GM12875 (cell line): ENCODE data around the gene LZTS3.
"Not testable (repeated sequence)": the region's sequence is repeated elsewhere in the genome, so short reads cannot be mapped to it uniquely, and the experiment has no call there.

ENCODE experiments used
- H3K4me3 ChIP-seq: one replicate; pipeline ENCODE4 v1.5.1; 2011; ENCODE audit warnings: low read depth, low read length, control low read depth
- CTCF ChIP-seq: IDR thresholded peaks from 2 replicates; pipeline ENCODE4 v1.5.1; 2011; ENCODE audit warnings: low read depth, mild to moderate bottlenecking, control low read depth, inconsistent platforms, low read length, moderate library complexity, borderline replicate concordance; ENCODE audit not compliant: insufficient read depth

Gene LZTS3

DNA sequence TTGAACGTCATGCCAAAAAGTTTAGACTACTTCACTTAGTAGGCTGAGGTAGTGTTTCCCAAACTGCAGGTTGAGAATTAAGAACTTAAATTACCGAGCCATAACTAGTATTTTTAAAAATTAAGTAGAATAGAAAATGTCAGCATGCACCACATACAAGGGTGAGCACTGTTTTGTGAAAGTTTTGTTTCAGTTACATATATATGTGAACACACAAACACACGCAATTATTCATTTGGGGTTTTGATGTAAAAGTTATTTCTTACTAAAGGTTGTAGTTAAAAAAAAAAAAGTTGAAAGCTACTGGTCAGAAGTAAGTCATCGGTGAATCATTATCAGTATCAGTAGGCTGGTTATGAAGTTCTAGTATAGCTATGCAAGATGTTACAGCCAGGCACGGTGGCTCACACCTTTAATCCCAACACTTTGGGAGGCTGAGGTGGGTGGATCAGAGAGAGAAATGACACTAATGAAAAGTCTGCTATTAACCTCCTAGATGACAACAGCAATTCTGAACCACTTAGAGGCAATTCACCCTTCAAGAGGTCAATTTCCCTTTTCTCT, 37.8 kb downstream of the LZTS3 start:
- TF ChIP-seq CTCF, result no peak
- no peak overlapping the region for H3K4me3 ChIP-seq

- TF ChIP-seq CTCF, result no peak
- no peak overlapping the region for H3K4me3 ChIP-seq
Measured at GRCh38 chr20:3134151-3134550, 39.2 kb downstream of the LZTS3 start.

DNA sequence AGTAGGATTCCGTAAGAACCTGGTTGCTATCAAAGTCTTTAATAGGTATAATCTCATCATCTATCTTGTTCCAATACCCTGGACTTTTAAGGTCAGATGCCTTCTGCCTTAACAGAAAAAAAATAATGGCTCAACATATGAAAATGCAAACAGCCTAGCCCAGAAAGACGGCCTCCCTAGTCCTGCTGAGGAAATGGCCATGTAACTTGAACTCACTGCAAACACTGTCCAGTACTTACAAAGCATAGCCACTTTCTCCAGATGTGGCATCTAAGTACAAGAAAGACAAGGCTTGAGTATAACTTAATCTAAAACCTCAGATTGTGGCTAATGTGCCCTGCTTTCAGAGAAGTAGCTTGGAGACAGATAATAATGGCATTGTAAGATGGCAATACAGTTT, 40.2 kb downstream of the LZTS3 start:
- TF ChIP-seq CTCF, result no peak
- no peak overlapping the region for H3K4me3 ChIP-seq

DNA sequence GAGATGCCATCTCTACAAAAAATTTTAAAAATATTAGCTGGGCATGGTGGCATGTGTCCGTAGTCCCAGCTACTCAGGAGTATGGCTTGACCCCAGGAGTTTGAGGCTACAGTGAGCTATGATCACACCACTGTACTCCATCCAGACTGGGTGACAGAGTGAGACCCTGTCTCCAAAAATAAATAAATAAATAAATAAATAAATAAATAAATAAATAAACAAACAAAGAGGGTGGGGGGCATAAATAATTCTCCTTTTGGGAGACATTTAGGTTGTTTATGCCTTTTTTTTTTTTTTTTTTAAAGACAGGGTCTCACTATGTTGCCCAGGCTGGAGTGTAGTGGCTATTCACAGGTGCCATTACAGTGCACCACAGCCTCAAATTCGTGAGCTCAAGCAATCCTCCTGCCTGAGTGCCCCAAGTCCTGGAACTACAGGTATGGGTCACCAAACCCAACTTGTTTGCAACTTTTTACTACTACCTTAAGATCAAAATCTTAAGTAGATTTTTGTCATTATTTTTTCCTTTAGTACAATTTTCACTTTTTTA, 43.2 kb downstream of the LZTS3 start:
- no peak overlapping the region for H3K4me3 ChIP-seq
- no peak for TF ChIP-seq CTCF

- TF ChIP-seq CTCF, result no peak
- H3K4me3 ChIP-seq, result no peak overlapping the region
Measured at GRCh38 chr20:3129094-3129493, 44.3 kb downstream of the LZTS3 start.

DNA sequence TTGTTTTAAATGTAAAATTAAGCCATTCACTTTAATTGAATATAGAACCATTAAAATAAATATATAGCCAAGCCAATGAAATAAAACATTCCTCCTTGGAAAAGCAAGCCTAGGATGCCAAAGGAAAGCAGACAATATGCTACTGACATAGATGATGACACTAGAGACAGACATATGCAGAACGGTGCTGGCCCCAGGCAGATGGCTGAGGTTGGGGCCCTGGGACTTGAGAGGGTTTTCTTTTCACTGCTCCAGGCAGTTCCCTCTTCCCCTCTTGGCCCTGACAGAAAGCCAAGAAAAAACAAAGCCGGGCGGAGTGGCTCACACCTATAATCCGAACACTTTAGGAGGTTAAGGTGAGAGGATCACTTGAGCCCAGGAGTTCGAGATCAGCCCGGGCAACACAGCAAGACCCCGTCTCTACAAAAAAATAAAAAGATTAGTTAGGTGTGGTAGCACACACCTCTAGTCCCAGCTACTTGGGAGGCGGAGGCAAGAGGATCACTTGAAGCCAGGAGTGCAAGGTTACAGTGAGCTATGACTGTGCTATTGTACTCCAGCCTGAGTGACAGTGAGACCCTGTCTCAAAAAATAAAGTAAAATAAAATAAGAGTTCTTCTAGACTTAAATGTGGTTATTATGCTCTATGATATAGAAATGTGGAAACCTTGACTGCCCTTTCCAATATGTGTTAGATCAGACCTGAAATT, 44.9 kb downstream of the LZTS3 start:
- no peak overlapping the region for H3K4me3 ChIP-seq
- no peak for TF ChIP-seq CTCF

DNA sequence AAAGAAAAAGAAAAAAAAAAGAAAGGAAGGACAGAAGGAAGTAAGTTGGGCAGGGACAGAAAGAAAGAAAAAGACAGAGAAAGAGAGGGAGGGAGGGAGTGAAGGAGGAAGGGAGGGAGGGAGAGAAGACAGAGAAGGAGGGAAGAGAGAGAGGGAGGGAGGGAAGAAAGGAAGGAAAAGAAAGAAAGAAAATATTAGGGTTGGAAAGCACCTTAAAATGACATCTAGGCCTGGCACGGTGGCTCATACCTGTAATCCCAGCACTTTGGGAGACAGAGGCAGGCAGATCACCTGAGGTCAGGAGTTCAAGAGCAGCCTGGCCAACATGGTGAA, 46.9 kb downstream of the LZTS3 start:
- no peak overlapping the region for H3K4me3 ChIP-seq
- TF ChIP-seq CTCF, result no peak

GRCh38 chr20:3125776-3126526, 47.4 kb downstream of the LZTS3 start:
- H3K4me3 ChIP-seq, result not testable (repeated sequence)

DNA sequence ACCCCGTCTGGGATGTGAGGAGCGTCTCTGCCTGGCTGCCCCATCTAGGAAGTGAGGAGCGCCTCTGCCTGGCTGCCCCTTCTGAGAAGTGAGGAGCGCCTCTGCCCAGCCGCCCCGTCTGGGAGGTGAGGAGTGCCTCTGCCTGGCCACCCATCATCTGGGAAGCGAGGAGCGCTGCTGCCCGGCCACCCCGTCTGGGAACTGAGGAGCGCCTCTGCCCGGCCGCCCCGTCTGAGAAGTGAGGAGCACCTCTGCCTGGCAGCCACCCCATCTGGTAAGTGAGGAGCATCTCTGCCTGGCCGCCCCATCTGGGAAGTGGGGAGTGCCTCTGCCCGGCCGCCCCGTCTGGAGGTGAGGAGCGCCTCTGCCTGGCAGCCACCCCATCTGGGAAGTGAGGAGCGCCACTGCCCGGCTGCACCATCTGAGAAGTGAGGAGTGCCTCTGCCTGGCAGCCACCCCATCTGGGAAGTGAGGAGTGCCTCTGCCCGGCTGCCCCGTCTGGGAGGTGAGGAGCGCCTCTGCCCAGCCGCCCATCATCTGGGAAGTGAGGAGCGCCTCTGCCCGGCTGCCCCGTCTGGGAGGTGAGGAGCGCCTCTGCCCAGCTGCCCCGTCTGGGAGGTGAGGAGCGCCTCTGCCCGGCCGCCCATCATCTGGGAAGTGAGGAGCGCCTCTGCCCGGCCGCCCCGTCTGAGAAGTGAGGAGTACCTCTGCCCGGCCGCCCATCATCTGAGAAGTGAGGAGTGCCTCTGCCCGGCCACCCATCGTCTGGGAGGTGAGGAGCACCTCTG, 48.4 kb downstream of the LZTS3 start:
- H3K4me3 ChIP-seq, result not testable (repeated sequence)
